Spleen (tissue), 11 donors: ENCODE measurements around the gene ZNF580. TPM values are rescaled to one million over a fixed set of nuclear protein-coding genes. Genes with fewer than 3 reads are reported as not detected.

Source experiments
- DNase-seq: peaks from one replicate; pipeline ENCODE4 v3.0.0-alpha.2; 2020
- H3K27ac ChIP-seq, 8 donors: fragments of 200-600 bp; sonication (generic) in 7 of 8; 1 replicate in 4 of 8; 2 replicates in 4 of 8; pipeline versions ENCODE4 v1.5.0 to v1.8.0; 2016 to 2021; ENCODE audit warnings: inconsistent platforms in 4 of 8, mild to moderate bottlenecking in 4 of 8, moderate library complexity in 1 of 8
- H3K27me3 ChIP-seq, 7 donors: fragments of 200-600 bp; sonication (generic) in 6 of 7; replicated peaks in 1 of 7; 1 replicate in 4 of 7; 2 replicates in 3 of 7; pipeline versions ENCODE4 v1.5.0 to v1.8.0; 2016 to 2021; ENCODE audit warnings: inconsistent platforms in 3 of 7, mild to moderate bottlenecking in 1 of 7
- H3K36me3 ChIP-seq, 6 donors: fragments of 200-600 bp; sonication (generic) in 5 of 6; 1 replicate in 4 of 6; 2 replicates in 2 of 6; pipeline versions ENCODE4 v1.5.0 to v1.8.0; 2016 to 2021; ENCODE audit warnings: inconsistent platforms in 2 of 6
- H3K4me1 ChIP-seq, 6 donors: fragments of 200-600 bp; sonication (generic) in 5 of 6; 1 replicate in 3 of 6; 2 replicates in 3 of 6; pipeline versions ENCODE4 v1.5.0 to v1.8.0; 2016 to 2021; ENCODE audit warnings: inconsistent platforms in 3 of 6
- H3K4me3 ChIP-seq, 8 donors: fragments of 200-600 bp; sonication (generic) in 7 of 8; 1 replicate in 4 of 8; 2 replicates in 4 of 8; pipeline versions ENCODE4 v1.5.0 to v1.8.0; 2016 to 2021; ENCODE audit warnings: inconsistent platforms in 4 of 8, mild to moderate bottlenecking in 4 of 8, moderate library complexity in 2 of 8
- H3K9me3 ChIP-seq, 8 donors: fragments of 200-600 bp; sonication (generic) in 7 of 8; 1 replicate in 4 of 8; 2 replicates in 4 of 8; pipeline versions ENCODE4 v1.5.0 to v1.8.0; 2016 to 2021; ENCODE audit warnings: inconsistent platforms in 4 of 8
- POLR2A ChIP-seq, 3 donors: fragments of 450-650 bp; IDR thresholded peaks; one replicate each; pipeline ENCODE4 v1.5.1; 2017; ENCODE audit warnings: antibody characterized with exemption in 3 of 3, mild to moderate bottlenecking in 1 of 3
- POLR2AphosphoS5 ChIP-seq, 3 donors: sonication (generic); formaldehyde crosslinking; IDR thresholded peaks; one replicate each; pipeline ENCODE4 v1.5.1; 2017; ENCODE audit warnings: antibody characterized with exemption in 3 of 3
- WGBS, 5 donors: extraction: QIAGEN DNeasy Blood & Tissue Kit in 3 of 5; methylation state at CpG; one replicate each; pipeline versions ENCODE4 v1.1.5 to v1.1.7; 2013 to 2018; 5-methylcytosine and 5-hydroxymethylcytosine counted together
- intact Hi-C: fragments of 100-400 bp; cut with DNase I; formaldehyde crosslinking; loops from one replicate; pipeline ENCODE4 v1.15.0; 2023; ENCODE audit warnings: low total_unique reads
- polyA plus RNA-seq, 3 donors: library from polyadenylated mRNA; stranded (reverse); fragments of 200-250 nt; gene quantifications; one replicate each; pipeline ENCODE4 v1.2.1, GENCODE V29; 2013
- total RNA-seq, 7 donors: library from RNA; depleted of rRNA in 3 of 7; stranded (reverse); fragments of >200 nt in 3 of 7; fragmentation: NEBNext Ultra II Directional in 4 of 7; extraction: Animal tissue kit (Norgen Biotek cat#: 25700) in 4 of 7; gene quantifications; one replicate each; pipeline versions ENCODE4 v1.1.0 to v1.2.1, GENCODE V29; 2016 to 2021
- TF ChIP-seq, protein P1 (sequence below), 11 experiments: fragments of 200-600 bp in 7 of 11; fragments of 450-650 bp in 4 of 11; sonication (generic) in 4 of 11; IDR thresholded peaks in 8 of 11; conservative IDR thresholded peaks in 3 of 11; 1 replicate in 7 of 11; 2 replicates in 4 of 11; pipeline versions ENCODE4 v1.4.0 to v1.8.0; 2016 to 2021; ENCODE audit warnings: antibody characterized with exemption in 11 of 11, inconsistent platforms in 4 of 11, mild to moderate bottlenecking in 1 of 11
- donor health status: healthy with polysubstance abuse.
- donor health status: DM: no; HTN: no; CAD: no; lungs with moderate emphysema.
- donor health status: DM: no; HTN: no; CAD: no.
- donor health status: Bipolar disorder and iron deficiency.
- donor health status: healthy.
- donor health status: DM: no; HTN: no; CAD: no.
- donor health status: DM: yes; HTN: yes; CAD: no.

ZNF580 gene
- total and polyA plus RNA-seq, 10 donors = 18.9 to 58.7 (median 32.5) TPM

DNA sequence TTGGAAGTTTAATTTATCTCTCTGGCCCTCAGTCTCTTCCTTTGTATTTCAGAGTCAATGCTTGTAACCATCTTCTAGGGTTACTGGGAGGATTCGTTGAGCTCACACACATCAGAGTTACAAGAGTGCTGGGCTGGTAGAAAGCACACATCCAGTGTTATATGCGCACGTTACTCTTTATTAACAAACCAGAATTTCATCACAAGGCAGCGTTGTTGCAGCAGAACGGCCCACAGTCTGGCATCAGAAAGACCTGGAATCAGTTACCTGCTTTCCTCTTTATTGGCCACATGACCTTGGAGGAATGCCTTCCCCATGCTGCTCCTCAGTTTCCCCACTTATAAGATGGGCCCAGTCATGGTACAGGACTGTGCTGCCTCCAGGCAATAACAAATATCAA, 31.5 kb upstream of the ZNF580 start:
- H3K4me3 ChIP-seq = no peak overlapping the region
- H3K36me3 ChIP-seq = peaks cover 0 to 52% (median 18%) of the 10 kb centered on the region in 6 donors
- intact Hi-C loops = no loop called here
- WGBS, 5 donors = 56 to 92% (median 73%) methylated on average over 5 of the region's 5 CpGs
- H3K27me3 ChIP-seq = no peaks in the 10 kb centered on the region
- H3K4me1 ChIP-seq = peaks cover 36 to 92% (median 63%) of the 10 kb centered on the region in 6 donors
- no peak for DNase-seq
- H3K27ac ChIP-seq = peak overlapping the region in 3 of 8 donors; percentile 73 to 97 (median 73)
- no peaks in the 10 kb centered on the region for H3K9me3 ChIP-seq
- TF ChIP-seq POLR2A (IDR thresholded peaks at IDR 0.05) (no peak), POLR2AphosphoS5 (IDR thresholded peaks at IDR 0.05) (no peak)
- TF ChIP-seq, protein P1, sequence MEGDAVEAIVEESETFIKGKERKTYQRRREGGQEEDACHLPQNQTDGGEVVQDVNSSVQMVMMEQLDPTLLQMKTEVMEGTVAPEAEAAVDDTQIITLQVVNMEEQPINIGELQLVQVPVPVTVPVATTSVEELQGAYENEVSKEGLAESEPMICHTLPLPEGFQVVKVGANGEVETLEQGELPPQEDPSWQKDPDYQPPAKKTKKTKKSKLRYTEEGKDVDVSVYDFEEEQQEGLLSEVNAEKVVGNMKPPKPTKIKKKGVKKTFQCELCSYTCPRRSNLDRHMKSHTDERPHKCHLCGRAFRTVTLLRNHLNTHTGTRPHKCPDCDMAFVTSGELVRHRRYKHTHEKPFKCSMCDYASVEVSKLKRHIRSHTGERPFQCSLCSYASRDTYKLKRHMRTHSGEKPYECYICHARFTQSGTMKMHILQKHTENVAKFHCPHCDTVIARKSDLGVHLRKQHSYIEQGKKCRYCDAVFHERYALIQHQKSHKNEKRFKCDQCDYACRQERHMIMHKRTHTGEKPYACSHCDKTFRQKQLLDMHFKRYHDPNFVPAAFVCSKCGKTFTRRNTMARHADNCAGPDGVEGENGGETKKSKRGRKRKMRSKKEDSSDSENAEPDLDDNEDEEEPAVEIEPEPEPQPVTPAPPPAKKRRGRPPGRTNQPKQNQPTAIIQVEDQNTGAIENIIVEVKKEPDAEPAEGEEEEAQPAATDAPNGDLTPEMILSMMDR (IDR thresholded peaks at IDR 0.05 in 8 of 11, conservative IDR thresholded peaks at IDR 0.05 in 3 of 11) = no peak

DNA sequence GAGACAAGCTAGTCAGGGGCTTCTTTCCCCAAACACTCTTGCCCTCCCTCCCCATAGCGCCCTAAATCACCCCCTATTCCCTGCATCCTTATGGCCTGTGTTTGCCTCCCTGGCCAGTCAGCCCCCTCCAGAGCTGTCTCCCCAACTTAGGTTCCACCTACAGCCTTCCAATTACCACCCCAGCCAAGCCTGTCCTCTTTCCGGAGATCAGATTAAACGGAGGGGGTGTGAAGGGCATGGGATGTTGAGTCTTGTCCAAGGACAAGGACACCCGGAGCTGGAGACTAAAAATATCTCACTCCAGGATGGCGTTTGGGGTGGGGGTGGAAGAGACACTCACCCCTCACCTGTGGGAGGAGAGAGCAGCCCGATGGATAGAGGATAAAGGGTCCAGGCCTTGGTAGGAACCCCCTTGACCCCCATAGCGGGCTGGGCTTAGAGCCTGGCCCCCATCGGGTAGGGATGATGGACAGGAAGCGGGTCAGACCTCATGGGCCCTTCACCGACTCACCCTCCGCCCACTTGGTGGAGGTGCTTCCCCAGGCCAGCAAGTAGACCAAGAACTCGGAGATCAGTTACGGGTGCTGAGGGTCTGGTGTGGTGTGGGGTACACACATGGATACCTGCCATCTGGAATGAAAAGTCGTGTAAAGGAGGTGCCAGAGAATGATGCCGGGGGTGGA, 29.4 kb upstream of the ZNF580 start:
- H3K27ac ChIP-seq = peak overlapping the region; percentile 35 to 73 (median 66)

DNA sequence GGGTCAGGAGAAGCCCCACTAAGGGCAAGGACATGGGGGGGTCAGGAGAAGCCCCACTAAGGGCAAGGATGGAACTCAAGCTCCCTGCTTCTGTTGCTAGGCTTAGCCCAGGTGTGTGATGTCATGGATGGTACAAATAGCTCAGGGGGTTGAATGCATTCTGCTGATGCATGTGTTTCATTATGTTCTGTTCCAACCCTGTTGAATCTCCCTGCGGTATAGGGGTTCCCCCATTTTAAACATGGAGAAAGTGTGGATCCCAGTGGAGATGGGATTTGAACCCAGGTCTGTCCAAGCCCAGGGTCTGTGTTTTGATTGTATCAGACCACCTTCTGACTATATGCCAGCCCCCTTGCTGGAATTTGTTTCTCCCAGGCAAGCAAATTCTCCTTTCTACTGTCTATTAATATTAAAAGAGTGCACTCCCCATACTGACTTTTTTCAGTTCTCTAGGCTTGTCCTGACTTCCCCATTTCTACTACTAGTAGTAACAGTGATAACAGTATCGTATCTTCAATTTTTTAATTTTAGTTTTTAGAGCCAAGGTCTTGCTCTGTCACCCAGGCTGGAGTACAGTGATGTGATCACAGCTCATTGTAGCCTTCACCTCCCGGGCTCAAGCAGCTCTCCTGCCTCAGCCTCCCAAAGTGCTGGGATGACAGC, 28.7 kb upstream of the ZNF580 start:
- peak overlapping the region in 1 of 8 donors; percentile 24 for H3K4me3 ChIP-seq
- no peaks in the 10 kb centered on the region for H3K27me3 ChIP-seq
- intact Hi-C loops = no loop called here
- H3K9me3 ChIP-seq = no peaks in the 10 kb centered on the region
- peaks cover 26 to 87% (median 44%) of the 10 kb centered on the region in 6 donors for H3K4me1 ChIP-seq
- no peak for TF ChIP-seq POLR2A (IDR thresholded peaks at IDR 0.05)
- no peak for TF ChIP-seq POLR2AphosphoS5 (IDR thresholded peaks at IDR 0.05)
- TF ChIP-seq, protein P1 (IDR thresholded peaks at IDR 0.05 in 8 of 11, conservative IDR thresholded peaks at IDR 0.05 in 3 of 11) = no peak
- DNase-seq = no peak
- H3K36me3 ChIP-seq = peaks cover 0 to 75% (median 43%) of the 10 kb centered on the region in 6 donors
- H3K27ac ChIP-seq = peak overlapping the region; percentile 41 to 73 (median 66)
- 54 to 70% (median 65%) methylated on average over 3 of the region's 3 CpGs for WGBS, 5 donors

More for the DNA sequence above, 29.4 kb upstream of the ZNF580 start:
- no peaks in the 10 kb centered on the region for H3K9me3 ChIP-seq
- WGBS, 5 donors = 49 to 77% (median 72%) methylated on average over 14 to 15 of the region's 15 CpGs
- peaks cover 32 to 87% (median 51%) of the 10 kb centered on the region in 6 donors for H3K4me1 ChIP-seq
- TF ChIP-seq POLR2AphosphoS5 (IDR thresholded peaks at IDR 0.05) = peak in 2 of 3 donors; percentile 42 to 49
- no peak for TF ChIP-seq POLR2A (IDR thresholded peaks at IDR 0.05)
- TF ChIP-seq, protein P1 (IDR thresholded peaks at IDR 0.05 in 8 of 11, conservative IDR thresholded peaks at IDR 0.05 in 3 of 11) = no peak
- intact Hi-C loops = no loop called here
- peaks cover 0 to 73% (median 37%) of the 10 kb centered on the region in 6 donors for H3K36me3 ChIP-seq
- H3K4me3 ChIP-seq = peak overlapping the region in 1 of 8 donors; percentile 24
- no peaks in the 10 kb centered on the region for H3K27me3 ChIP-seq
- no peak for DNase-seq

DNA sequence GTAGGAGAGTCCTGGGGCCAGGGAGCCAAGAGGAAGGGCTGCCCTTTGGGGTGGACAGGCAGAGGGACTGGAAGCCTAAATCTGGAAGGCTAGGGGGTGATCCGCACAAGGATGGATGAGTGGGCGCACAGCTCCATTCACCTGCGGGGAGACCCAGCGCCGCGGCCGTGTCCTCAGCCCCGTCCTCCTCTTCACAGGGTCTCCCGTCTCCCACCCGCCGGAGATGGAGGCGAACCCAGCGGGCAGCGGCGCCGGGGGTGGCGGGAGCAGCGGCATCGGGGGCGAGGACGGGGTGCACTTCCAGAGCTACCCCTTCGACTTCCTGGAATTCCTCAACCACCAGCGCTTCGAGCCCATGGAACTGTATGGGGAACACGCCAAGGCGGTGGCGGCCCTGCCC, 27.4 kb upstream of the ZNF580 start:
- peak overlapping the region in 2 of 8 donors; percentile 68 to 73 for H3K27ac ChIP-seq
- peaks cover 0 to 79% (median 48%) of the 10 kb centered on the region in 6 donors for H3K36me3 ChIP-seq
- no peaks in the 10 kb centered on the region for H3K9me3 ChIP-seq
- intact Hi-C loops = no loop called here
- 91 to 96% (median 95%) methylated on average over 10 to 27 of the region's 27 CpGs for WGBS, 5 donors
- H3K27me3 ChIP-seq = no peaks in the 10 kb centered on the region
- H3K4me3 ChIP-seq = no peak overlapping the region
- H3K4me1 ChIP-seq = peaks cover 24 to 87% (median 37%) of the 10 kb centered on the region in 6 donors
- DNase-seq = peak; percentile 72
- TF ChIP-seq, protein P1 (IDR thresholded peaks at IDR 0.05 in 8 of 11, conservative IDR thresholded peaks at IDR 0.05 in 3 of 11) = no peak
- TF ChIP-seq POLR2AphosphoS5 (IDR thresholded peaks at IDR 0.05) = peak in 1 of 3 donors; percentile 47
